ENCODE results near the gene NKX1-2. TPM values are rescaled to one million over a fixed set of nuclear protein-coding genes. Genes with fewer than 3 reads are reported as not detected.

The NKX1-2 gene
- total RNA-seq, 1 donor from 2014 or later: not detected

GRCh38 chr10:124455441-124455840 lies 5.6 kb upstream of the NKX1-2 start:
- no peaks in the 10 kb centered on the region for H3K36me3 Mint-ChIP-seq (ENCODE audit: low read depth)
- CTCF ChIA-PET: no interaction called here
- H3K27ac Mint-ChIP-seq: no peak overlapping the region
- H3K4me1 Mint-ChIP-seq: peaks cover 4% of the 10 kb centered on the region
- no peak overlapping the region for H3K4me3 Mint-ChIP-seq
- TF ChIP-seq, protein P1, sequence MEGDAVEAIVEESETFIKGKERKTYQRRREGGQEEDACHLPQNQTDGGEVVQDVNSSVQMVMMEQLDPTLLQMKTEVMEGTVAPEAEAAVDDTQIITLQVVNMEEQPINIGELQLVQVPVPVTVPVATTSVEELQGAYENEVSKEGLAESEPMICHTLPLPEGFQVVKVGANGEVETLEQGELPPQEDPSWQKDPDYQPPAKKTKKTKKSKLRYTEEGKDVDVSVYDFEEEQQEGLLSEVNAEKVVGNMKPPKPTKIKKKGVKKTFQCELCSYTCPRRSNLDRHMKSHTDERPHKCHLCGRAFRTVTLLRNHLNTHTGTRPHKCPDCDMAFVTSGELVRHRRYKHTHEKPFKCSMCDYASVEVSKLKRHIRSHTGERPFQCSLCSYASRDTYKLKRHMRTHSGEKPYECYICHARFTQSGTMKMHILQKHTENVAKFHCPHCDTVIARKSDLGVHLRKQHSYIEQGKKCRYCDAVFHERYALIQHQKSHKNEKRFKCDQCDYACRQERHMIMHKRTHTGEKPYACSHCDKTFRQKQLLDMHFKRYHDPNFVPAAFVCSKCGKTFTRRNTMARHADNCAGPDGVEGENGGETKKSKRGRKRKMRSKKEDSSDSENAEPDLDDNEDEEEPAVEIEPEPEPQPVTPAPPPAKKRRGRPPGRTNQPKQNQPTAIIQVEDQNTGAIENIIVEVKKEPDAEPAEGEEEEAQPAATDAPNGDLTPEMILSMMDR (IDR thresholded peaks at IDR 0.05): no peak
- POLR2A ChIA-PET: no interaction called here
- no peaks in the 10 kb centered on the region for H3K9me3 Mint-ChIP-seq
- H3K27me3 Mint-ChIP-seq: peaks cover 54% of the 10 kb centered on the region
- ATAC-seq (ENCODE audit: low read depth) (no peak), DNase-seq (no peak)
- intact Hi-C loops (cut with micrococcal nuclease): no loop called here

GRCh38 chr10:124453960-124454610 lies 4.2 kb upstream of the NKX1-2 start:
- CTCF ChIA-PET: no interaction called here
- Mint-ChIP-seq H3K27me3 (peaks cover 61% of the 10 kb centered on the region), H3K27ac (no peak overlapping the region), H3K36me3 (ENCODE audit: low read depth) (no peaks in the 10 kb centered on the region), H3K4me3 (no peak overlapping the region), H3K4me1 (peaks cover 14% of the 10 kb centered on the region), H3K9me3 (no peaks in the 10 kb centered on the region)
- ATAC-seq (ENCODE audit: low read depth): no peak
- intact Hi-C loops (cut with micrococcal nuclease): no loop called here
- no peak for DNase-seq
- TF ChIP-seq, protein P1 (IDR thresholded peaks at IDR 0.05): no peak
- POLR2A ChIA-PET: no interaction called here

GRCh38 chr10:124451276-124451675 lies 1.4 kb upstream of the NKX1-2 start:
- DNase-seq (no peak), ATAC-seq (ENCODE audit: low read depth) (no peak)
- ChIA-PET POLR2A (no interaction called here), CTCF (no interaction called here)
- TF ChIP-seq, protein P1 (IDR thresholded peaks at IDR 0.05): no peak
- intact Hi-C loops (cut with micrococcal nuclease): no loop called here
- Mint-ChIP-seq H3K36me3 (ENCODE audit: low read depth) (no peaks in the 10 kb centered on the region), H3K27me3 (peaks cover 72% of the 10 kb centered on the region), H3K4me1 (peaks cover 33% of the 10 kb centered on the region), H3K27ac (no peak overlapping the region), H3K4me3 (no peak overlapping the region), H3K9me3 (no peaks in the 10 kb centered on the region)

GRCh38 chr10:124450783-124451057 lies 885 bp upstream of the NKX1-2 start:
- peak overlapping the region; percentile 12 for H3K4me3 Mint-ChIP-seq
- H3K27ac Mint-ChIP-seq: no peak overlapping the region
- intact Hi-C loops (cut with micrococcal nuclease): no loop called here
- no peaks in the 10 kb centered on the region for H3K36me3 Mint-ChIP-seq (ENCODE audit: low read depth)
- ChIA-PET POLR2A (interaction anchor here (2.1 kb wide), 1 partner anchor 10 kb away, joined by 8 read pairs; the partner anchor contains the start of gene LHPP), CTCF (no interaction called here)
- ATAC-seq (ENCODE audit: low read depth) (no peak), DNase-seq (no peak)
- TF ChIP-seq, protein P1 (IDR thresholded peaks at IDR 0.05): no peak
- H3K9me3 Mint-ChIP-seq: no peaks in the 10 kb centered on the region
- peaks cover 73% of the 10 kb centered on the region for H3K27me3 Mint-ChIP-seq
- peaks cover 33% of the 10 kb centered on the region for H3K4me1 Mint-ChIP-seq

DNA sequence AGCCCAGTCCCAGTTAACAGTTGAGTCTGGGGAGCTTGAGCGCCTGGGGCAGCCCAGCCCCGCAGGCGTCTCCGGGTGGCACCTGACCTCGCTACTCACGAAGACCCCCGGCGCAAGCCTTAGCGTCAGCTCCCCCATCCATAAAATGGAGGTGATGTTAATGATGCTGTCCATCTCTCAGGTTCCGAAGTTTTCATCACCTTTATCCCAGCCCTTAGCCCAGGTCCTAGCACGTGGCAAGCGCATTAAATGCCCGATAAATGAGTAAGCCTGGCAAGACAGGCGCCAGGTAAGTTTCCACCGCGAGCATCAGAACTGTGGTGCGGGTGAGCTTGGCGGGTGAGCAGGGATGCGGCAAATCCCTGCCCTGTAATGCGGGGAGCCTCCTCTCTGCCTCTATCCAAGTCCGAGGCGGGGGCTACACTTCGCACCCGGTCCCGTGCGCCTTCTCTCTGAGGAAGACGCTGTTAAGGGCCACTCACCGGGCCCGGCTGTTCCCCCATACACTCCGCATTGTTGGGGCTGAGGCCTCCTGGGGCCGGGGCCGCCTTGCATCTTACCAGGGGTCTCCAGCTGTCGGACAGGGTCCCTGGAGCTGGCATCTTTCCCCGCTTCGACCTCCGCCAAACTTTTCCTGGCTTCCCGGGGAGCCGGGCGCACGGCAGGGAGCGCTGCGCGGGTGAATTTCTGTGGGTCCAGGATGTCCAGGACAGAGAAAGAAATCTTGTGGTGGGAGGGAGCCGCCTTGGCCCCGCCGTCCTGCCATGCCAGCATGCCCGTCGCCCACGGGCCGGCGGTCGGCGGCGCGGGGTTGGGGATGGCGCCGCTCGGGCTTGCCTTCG lies 444 bp downstream of the NKX1-2 start:
- intact Hi-C loops (cut with micrococcal nuclease): loop anchor here (10.0 kb wide), 1 partner anchor 1305 kb away; the partner anchor contains the start of gene HMX2
- CTCF ChIA-PET: no interaction called here
- no peak for ATAC-seq (ENCODE audit: low read depth)

More for the DNA sequence above, 444 bp downstream of the NKX1-2 start:
- H3K36me3 Mint-ChIP-seq (ENCODE audit: low read depth): no peaks in the 10 kb centered on the region
- TF ChIP-seq, protein P1 (IDR thresholded peaks at IDR 0.05): no peak
- POLR2A ChIA-PET: interaction anchor here (2.1 kb wide), 1 partner anchor 12 kb away, joined by 8 read pairs; the partner anchor contains the start of gene LHPP
- H3K4me3 Mint-ChIP-seq: peak overlapping the region; percentile 33
- no peak for DNase-seq
- H3K27ac Mint-ChIP-seq: no peak overlapping the region
- H3K9me3 Mint-ChIP-seq: no peaks in the 10 kb centered on the region
- peaks cover 33% of the 10 kb centered on the region for H3K4me1 Mint-ChIP-seq
- H3K27me3 Mint-ChIP-seq: peaks cover 67% of the 10 kb centered on the region

Data from activated B cell treated with CpG ODN at 0.5 μM for 24 hours (primary cell).